PC-9 (cell line): ENCODE measurements around the gene CFAP70.

Experiments
- EZH2 ChIP-seq: fragments of 200-600 bp; sonication (generic); IDR thresholded peaks from 2 replicates; pipeline ENCODE4 v1.8.0; 2017; ENCODE audit warnings: antibody characterized with exemption, low read depth
- TF ChIP-seq, protein P1 (sequence below): fragments of 200-600 bp; sonication (generic); conservative IDR thresholded peaks from 2 replicates; pipeline ENCODE4 v1.6.1; 2017; ENCODE audit warnings: mixed run types, antibody characterized with exemption, mild to moderate bottlenecking, moderate library complexity

- TF ChIP-seq, protein P1, sequence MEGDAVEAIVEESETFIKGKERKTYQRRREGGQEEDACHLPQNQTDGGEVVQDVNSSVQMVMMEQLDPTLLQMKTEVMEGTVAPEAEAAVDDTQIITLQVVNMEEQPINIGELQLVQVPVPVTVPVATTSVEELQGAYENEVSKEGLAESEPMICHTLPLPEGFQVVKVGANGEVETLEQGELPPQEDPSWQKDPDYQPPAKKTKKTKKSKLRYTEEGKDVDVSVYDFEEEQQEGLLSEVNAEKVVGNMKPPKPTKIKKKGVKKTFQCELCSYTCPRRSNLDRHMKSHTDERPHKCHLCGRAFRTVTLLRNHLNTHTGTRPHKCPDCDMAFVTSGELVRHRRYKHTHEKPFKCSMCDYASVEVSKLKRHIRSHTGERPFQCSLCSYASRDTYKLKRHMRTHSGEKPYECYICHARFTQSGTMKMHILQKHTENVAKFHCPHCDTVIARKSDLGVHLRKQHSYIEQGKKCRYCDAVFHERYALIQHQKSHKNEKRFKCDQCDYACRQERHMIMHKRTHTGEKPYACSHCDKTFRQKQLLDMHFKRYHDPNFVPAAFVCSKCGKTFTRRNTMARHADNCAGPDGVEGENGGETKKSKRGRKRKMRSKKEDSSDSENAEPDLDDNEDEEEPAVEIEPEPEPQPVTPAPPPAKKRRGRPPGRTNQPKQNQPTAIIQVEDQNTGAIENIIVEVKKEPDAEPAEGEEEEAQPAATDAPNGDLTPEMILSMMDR = no peak
- no peak for TF ChIP-seq EZH2
Observed at GRCh38 chr10:73386583-73386982, 27.9 kb upstream of the CFAP70 start.
